Dedifferentiated amniotic fluid mesenchymal stem cell (primary cell): ENCODE results near the gene SLC44A4.
A peak's percentile ranks its signal among the peaks of the same experiment; 100 is the strongest.
"Not testable (repeated sequence)": the region's sequence is repeated elsewhere in the genome, so short reads cannot be mapped to it uniquely, and the experiment has no call there.

Experiments used
- DNase-seq: peaks from one replicate; pipeline ENCODE4 v3.0.0-alpha.2; 2016; ENCODE audit errors: extremely low spot score

SLC44A4 gene

DNA sequence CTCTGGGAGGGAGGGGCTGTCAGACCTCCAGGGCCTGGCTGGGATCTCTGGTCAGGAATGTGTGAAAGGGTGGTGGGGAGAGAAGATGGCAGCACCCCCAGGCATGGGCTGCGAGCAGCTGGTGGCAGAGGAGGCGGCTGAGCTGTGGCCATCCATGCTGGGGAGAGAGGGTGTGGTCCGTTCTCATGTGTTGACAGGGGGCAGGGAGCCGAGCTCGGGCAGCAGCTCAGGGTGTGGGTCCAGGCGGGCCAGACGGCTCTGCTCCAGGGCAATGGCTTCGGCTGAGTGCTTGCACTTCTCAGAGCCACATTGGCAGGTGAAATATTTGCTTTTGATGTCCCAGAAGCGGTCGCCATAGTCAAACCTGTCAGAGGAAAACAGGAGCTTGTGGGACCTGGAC, 1.1 kb upstream of the SLC44A4 start:
- DNase-seq, result no peak

DNA sequence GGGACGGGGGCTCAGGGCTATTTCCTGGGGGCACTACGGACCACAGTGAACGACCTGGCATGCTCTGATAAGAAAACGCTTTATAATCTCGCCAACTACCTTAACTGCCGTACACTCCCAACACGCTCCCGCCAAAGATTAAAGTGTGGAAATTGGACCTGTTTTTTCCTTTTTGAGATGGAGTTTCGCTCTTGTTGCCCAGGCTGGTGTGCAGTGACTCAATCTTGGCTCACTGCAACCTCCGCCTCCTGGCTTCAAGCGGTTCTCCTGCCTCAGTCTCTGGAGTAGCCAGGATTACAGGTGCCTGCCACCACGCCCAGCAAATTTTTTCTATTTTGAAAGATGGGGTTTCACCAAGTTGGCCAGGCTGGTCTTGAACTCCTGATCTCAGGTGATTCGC, 346 bp upstream of the SLC44A4 start:
- DNase-seq, result no peak

DNA sequence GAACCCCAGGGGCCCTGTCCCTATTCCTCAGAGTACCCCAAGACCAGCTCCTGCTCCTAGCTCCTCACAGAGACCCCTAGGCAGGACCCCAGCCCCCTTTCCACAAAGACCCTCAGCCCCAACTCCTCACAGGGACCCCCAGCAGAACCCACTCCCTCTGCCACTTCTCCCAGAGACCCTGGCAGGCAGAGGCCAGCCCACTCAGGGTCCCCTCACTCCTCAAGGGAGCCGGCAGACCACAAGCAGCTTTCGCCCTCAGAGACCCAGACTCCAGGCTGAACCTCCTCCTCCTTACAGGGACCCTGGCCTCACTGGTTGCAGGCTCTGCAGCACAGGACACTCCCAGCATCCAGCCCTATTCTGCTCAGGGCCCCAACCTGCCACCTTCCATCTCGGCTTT, 575 bp downstream of the SLC44A4 start:
- DNase-seq, result no peak

GRCh38 chr6:31877651-31878161, 1.1 kb downstream of the SLC44A4 start:
- DNase-seq, result no peak

- no peak for DNase-seq
These were observed 1.6 kb downstream of the SLC44A4 start for GRCh38 chr6:31877125-31877650.

GRCh38 chr6:31876357-31876756, 2.4 kb downstream of the SLC44A4 start:
- no peak for DNase-seq

DNA sequence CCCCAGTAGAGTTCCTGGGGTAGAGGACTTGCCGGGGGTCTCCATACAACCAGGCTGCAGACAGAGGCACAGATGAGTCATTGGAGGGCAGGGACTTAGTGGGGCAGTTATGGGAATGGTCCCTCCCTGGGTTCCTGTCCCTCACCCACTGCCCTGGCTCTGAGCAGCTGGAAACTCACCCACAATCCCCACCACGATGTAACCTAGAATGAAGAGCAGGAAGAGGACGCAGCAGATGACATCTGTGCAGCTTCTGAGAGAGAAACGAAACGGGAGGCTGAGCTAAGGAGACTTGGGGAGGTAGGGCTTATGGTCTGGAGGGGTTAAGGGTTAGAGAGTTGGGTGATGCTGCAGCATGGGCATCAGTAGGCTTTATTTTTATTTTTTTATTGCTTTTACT, 2.9 kb downstream of the SLC44A4 start:
- DNase-seq, result no peak

GRCh38 chr6:31874836-31875572, 3.8 kb downstream of the SLC44A4 start:
- no peak for DNase-seq

- no peak for DNase-seq
These were observed 4.6 kb downstream of the SLC44A4 start for GRCh38 chr6:31874084-31874670.

DNA sequence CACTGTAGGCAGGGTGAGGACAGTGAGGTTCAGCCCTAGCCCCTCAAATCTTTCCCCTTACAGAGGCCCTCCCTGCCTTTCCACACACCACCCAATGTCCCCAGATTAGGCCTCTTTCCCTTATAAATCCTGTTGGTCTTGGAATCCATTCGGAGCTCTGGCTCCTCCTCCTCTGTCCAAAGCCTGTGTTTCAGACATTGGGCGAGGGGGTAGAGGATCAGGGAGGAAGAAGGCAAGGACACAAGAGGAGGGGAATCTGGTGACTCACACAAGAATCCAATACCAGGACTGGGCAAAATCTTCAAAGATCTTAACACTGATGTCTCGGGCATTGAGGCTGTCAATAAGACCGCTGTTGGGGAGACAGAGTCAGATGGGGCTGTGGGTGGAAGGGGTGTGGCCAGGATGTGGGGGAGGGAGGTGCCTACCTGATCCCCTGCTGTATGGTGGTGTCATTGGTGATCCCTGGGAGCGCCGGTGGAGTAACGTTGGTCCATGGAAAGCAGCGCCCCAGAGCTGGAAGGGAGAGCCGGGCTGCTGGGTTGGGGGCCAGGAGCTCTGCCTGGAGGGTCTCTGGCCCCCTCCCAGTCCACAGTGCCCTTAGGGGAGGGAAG, 7.6 kb downstream of the SLC44A4 start:
- DNase-seq, result peak; percentile 20

DNA sequence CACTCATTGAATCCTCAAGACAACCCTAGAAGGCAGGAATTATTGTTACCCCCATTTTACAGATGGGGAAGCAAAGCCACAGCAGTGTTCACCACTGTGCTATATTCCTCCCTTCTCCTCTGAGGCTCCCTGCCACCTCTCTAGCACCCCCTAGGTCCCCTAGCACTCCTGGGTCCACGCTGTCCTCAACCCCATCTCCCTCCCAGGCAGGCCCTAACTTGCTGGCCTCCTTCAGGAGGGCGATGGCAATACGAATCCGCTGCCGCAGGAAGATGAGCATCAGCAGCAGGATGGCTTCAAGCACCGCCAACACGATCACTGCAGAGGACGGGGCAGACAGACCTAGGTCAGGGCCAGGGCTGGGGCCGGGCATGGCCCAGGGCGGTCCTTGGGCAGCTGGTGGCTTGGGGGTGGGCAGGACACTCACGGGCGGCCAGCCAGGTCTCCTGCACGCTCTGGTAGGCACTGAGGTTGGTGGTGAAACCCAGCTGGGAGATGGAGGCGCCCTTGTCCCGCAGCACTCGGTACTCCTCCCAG, 8.3 kb downstream of the SLC44A4 start:
- no peak for DNase-seq

DNA sequence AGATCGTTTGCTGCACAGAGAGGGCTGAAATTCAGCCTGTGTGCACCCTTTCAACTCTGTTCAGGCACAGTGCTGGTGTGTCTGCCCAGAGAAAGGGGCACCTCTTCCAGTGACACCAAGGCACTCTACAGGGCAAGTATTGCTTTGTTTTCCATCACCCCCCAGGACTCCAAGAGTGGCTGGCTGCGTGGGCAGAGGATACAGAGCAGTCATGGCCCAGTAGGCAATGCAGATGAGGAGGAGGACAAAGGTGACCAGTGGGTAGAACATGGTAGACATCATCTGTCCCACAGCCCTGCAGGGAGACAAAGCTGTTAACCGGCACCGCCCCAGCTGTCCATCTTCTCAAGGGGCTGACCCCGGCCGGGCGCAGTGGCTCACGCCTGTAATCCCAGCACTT, 9.5 kb downstream of the SLC44A4 start:
- no peak for DNase-seq

DNA sequence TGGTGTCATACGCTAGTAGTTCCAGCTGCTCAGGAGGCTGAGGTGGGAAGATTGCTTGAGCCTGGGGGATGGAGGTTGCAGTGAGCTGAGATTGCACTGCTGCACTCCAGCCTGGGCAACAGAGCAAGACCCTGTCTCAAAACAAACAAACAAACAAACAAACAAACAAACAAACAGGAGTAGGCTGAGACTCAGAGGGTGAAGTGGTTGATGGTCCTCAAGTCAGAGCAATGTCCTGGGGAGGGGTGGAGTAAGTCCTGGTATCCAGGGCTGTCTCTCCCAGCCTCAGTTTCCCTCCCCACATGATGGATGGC, 10.2 kb downstream of the SLC44A4 start:
- not testable (repeated sequence) for DNase-seq

- no peak for DNase-seq
These were observed 13.3 kb downstream of the SLC44A4 start for GRCh38 chr6:31865205-31866118.

GRCh38 chr6:31864818-31865204, 14.0 kb downstream of the SLC44A4 start:
- no peak for DNase-seq

DNA sequence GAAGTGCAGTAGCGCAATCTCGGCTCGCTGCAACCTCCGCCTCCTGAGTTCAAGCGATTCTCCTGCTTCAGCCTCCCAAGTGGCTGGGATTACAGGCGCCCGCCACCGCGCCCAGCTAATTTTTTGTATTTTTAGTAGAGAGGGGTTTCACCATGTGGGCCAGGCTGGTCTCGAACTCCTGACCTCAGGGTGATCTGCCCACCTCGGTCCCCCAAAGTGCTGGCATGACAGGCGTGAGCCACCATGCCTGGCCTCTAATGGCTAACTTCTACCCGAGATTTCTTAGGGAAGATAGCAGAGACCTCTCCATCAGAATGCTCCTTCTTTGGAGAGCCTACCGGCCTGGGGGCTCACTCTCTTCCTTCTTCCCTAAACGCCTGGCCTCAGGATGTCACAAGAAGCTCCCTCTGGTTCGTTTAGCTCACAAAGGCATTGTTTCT, 14.7 kb downstream of the SLC44A4 start:
- DNase-seq, result not testable (repeated sequence)

DNA sequence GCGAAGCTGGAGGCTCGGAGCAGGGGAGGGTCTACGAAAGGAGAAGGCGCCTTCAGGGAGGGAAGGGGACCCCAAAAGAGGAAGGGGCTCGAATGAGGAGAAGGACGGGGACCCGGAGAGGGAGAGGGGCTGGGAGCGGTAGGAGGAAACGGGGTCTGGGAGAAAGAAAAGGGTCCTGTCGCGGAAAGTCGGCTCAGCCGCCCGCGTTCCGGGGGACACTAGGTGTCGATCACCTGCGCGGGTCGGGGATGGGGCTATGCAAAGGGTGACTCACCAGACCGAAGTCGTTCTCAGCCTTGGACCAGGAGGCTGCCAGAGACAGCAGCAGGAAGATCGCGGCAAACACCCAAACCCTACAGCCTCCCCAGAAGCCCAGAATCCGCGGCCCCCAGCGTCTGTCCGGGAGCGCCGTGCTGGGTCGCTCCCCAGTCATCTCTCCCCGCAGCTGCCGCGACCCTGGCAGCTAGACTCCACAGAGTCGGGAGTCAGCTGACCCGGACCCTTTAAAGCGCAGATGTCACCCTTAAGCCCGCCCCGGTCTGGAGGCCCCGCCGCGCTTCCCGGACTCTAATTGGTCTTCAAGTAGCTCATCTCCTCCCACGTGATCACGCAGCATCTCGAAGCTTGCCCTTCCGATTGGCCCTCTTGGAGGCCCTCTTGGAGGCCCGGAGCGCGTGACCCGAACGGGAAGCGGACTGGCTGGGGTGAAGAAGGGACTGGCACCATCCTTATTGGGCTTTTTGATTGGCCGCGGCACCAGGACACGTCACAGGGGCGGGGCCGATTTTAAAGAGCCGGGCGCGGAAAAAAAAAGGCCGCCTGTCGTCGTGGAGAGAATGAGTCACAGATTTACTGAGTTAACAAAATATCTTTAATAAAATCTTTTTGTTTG, 16.2 kb downstream of the SLC44A4 start, which contains the start of gene NEU1:
Gene NEU1 (minus strand): TSS at position 478 of the 892 bp plus-strand sequence. CDS start 45 bp downstream, at position 433.
- peak; percentile 100 for DNase-seq

GRCh38 chr6:31861919-31862343, 16.9 kb downstream of the SLC44A4 start:
- DNase-seq, result no peak

- no peak for DNase-seq
These were observed 17.6 kb downstream of the SLC44A4 start for GRCh38 chr6:31861150-31861549.

DNA sequence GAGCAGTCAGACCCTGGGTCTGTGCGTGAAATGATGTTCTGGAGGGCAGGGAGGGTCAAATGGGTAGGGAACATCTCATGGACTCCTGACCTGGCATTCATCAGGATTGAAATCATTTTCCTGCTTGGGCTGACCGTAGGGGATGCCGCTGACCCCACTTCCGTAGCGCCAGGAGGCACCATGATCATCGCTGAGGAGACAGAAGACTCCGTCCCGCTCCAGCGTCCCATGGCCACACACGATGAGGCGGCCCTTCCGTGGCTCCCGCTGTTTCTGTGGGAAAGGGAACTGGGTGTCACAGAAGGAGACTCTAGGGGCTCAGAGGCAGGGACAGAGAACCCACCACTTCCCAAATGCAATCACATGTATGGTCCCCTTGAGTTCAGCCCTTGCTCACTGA, 18.4 kb downstream of the SLC44A4 start:
- DNase-seq, result no peak
